Measurements from ENCODE around the gene XIRP2. TPM values are rescaled to one million over a fixed set of nuclear protein-coding genes. Genes with fewer than 3 reads are reported as not detected.

The XIRP2 gene
- total and polyA plus RNA-seq, 2 of the 13 experiments (the other 11 are each of a cell fraction or from before 2014, with no cell fraction given): 0.04 to 0.05 TPM

DNA sequence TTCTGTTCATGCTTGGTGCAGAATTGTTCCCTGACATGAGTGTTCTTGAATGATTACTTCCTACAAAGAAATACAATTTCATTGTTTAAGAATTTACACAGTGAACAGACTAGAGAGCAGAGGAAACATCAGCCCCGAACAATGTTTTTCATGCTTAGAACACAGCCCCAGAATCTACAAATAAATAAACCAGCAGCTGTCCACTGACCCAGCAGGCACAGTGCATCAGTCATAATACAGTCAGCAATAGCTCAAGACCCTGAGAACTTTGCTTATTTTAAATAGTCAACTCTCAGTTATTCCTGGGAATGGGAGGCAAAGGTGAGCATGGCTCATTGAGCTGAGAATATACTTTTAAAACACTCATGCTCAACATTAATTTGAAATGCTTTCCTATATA, 38.4 kb downstream of the XIRP2 start:
- in situ Hi-C loops (cut with HindIII; ENCODE audit: extremely low pct_ligation_motif_present, low pct_unique_long_range_greater_than_20kb) (no loop called here), intact Hi-C loops (cut with micrococcal nuclease; ENCODE audit: unreplicated experiment) (no loop called here)
- Histone ChIP-seq H3K4me2 (ENCODE audit: low read depth, low read length) (no peak overlapping the region), H3K4me3 (replicated peaks in 1 of 3; ENCODE audit: insufficient read depth in 1 of 3, low read depth in 2 of 3, low read length in 3 of 3) (no peak overlapping the region), H3K9me3 (ENCODE audit: low read length) (no peaks in the 10 kb centered on the region), H3K36me3 (replicated peaks in 1 of 2; ENCODE audit: control insufficient read depth in 1 of 2, insufficient read depth in 2 of 2, low read length in 2 of 2) (no peaks in the 10 kb centered on the region), H3K79me2 (ENCODE audit: insufficient read depth, low read length) (no peaks in the 10 kb centered on the region), H3K9ac (ENCODE audit: insufficient read depth, low read depth, low read length) (no peak overlapping the region), H4K20me1 (ENCODE audit: insufficient read depth, low read length) (no peaks in the 10 kb centered on the region), H3K4me1 (ENCODE audit: insufficient read depth, low read length) (no peaks in the 10 kb centered on the region), H2AFZ (ENCODE audit: low read length) (no peak overlapping the region), H3K27ac (ENCODE audit: extremely low read length, insufficient read depth, low read length) (no peak overlapping the region), H3K27me3 (ENCODE audit: control insufficient read depth in 1 of 2, insufficient read depth in 2 of 2, low read length in 2 of 2) (no peaks in the 10 kb centered on the region)
- FAIRE-seq: no peak
- ChIA-PET POLR2A (no interaction called here), CTCF (ENCODE audit: low intra/inter-chr PET ratio, low total read pairs) (no interaction called here)
- WGBS (ENCODE audit: low lambda C conversion rate): 0% methylated on average over 1 of the region's 1 CpG
- DNase-seq (ENCODE audit: low spot score): no peak
- BruUV-seq (replicated peaks): no TSS peak
- TF ChIP-seq ZBTB7B (CRISPR knock-in tag; IDR thresholded peaks at IDR 0.05): no peak
- TF ChIP-seq GLI4 (CRISPR knock-in tag; IDR thresholded peaks at IDR 0.05; ENCODE audit: borderline replicate concordance): no peak
- TF ChIP-seq, protein P1, sequence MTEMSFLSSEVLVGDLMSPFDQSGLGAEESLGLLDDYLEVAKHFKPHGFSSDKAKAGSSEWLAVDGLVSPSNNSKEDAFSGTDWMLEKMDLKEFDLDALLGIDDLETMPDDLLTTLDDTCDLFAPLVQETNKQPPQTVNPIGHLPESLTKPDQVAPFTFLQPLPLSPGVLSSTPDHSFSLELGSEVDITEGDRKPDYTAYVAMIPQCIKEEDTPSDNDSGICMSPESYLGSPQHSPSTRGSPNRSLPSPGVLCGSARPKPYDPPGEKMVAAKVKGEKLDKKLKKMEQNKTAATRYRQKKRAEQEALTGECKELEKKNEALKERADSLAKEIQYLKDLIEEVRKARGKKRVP (CRISPR knock-in tag; IDR thresholded peaks at IDR 0.05): no peak
- TF ChIP-seq KDM5A (IDR thresholded peaks at IDR 0.05; ENCODE audit: borderline replicate concordance, low read length): no peak
- TF ChIP-seq HOXA7 (CRISPR knock-in tag; IDR thresholded peaks at IDR 0.05): no peak
- TF ChIP-seq TGIF2 (CRISPR knock-in tag; IDR thresholded peaks at IDR 0.05): no peak
- TF ChIP-seq ZNF546 (CRISPR knock-in tag; conservative IDR thresholded peaks at IDR 0.05): no peak
- ATAC-seq: no peak

DNA sequence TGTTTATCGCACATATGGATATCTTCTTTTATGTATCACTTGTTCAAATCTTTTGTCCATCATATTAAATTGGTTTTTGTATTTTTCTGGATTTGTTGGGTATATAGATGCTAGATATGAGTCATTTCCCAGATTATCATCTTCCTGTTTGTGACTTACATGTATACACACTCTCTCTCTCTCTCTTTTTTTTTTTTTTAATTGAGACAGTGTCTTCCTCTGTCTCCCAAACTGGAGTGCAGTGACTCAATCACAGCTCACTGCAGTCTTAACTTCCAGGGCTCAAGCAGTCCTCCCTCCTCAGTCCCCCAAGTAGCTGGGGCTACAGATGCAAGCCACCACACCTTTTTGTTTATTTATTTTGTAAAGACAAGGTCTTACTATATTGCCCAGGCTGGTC, 43.8 kb downstream of the XIRP2 start:
- no peak for FAIRE-seq
- H3K79me2 ChIP-seq (ENCODE audit: insufficient read depth, low read length): no peaks in the 10 kb centered on the region
- no peak overlapping the region for H3K4me2 ChIP-seq (ENCODE audit: low read depth, low read length)
- no peaks in the 10 kb centered on the region for H3K9me3 ChIP-seq (ENCODE audit: low read length)
- intact Hi-C loops (cut with micrococcal nuclease; ENCODE audit: unreplicated experiment) (no loop called here), in situ Hi-C loops (cut with HindIII; ENCODE audit: extremely low pct_ligation_motif_present, low pct_unique_long_range_greater_than_20kb) (no loop called here)
- no peaks in the 10 kb centered on the region for H3K4me1 ChIP-seq (ENCODE audit: insufficient read depth, low read length)
- H4K20me1 ChIP-seq (ENCODE audit: insufficient read depth, low read length): no peaks in the 10 kb centered on the region
- H3K27ac ChIP-seq (ENCODE audit: extremely low read length, insufficient read depth, low read length): no peak overlapping the region
- no peaks in the 10 kb centered on the region for H3K27me3 ChIP-seq (ENCODE audit: control insufficient read depth in 1 of 2, insufficient read depth in 2 of 2, low read length in 2 of 2)
- CTCF ChIA-PET (ENCODE audit: low intra/inter-chr PET ratio, low total read pairs): no interaction called here
- no TSS peak for BruUV-seq (replicated peaks)
- POLR2A ChIA-PET: no interaction called here
- no peaks in the 10 kb centered on the region for H3K36me3 ChIP-seq (replicated peaks in 1 of 2; ENCODE audit: control insufficient read depth in 1 of 2, insufficient read depth in 2 of 2, low read length in 2 of 2)
- H2AFZ ChIP-seq (ENCODE audit: low read length): no peak overlapping the region
- WGBS (ENCODE audit: low lambda C conversion rate): 65% methylated on average over 1 of the region's 1 CpG
- DNase-seq (ENCODE audit: low spot score): no peak
- H3K4me3 ChIP-seq (replicated peaks in 1 of 3; ENCODE audit: insufficient read depth in 1 of 3, low read depth in 2 of 3, low read length in 3 of 3): no peak overlapping the region
- ATAC-seq: no peak
- H3K9ac ChIP-seq (ENCODE audit: insufficient read depth, low read depth, low read length): no peak overlapping the region
- TF ChIP-seq ARNTL (CRISPR knock-in tag; IDR thresholded peaks at IDR 0.05): no peak
- no peak for TF ChIP-seq SOX5 (CRISPR knock-in tag; IDR thresholded peaks at IDR 0.05; ENCODE audit: borderline replicate concordance)
- TF ChIP-seq NR3C1 (CRISPR knock-in tag; IDR thresholded peaks at IDR 0.05): no peak
- no peak for TF ChIP-seq ZNF34 (CRISPR knock-in tag; IDR thresholded peaks at IDR 0.05; ENCODE audit: borderline replicate concordance)
- TF ChIP-seq TCF7 (IDR thresholded peaks at IDR 0.05; ENCODE audit: low read depth): no peak
- no peak for TF ChIP-seq ZIK1 (CRISPR knock-in tag; IDR thresholded peaks at IDR 0.05; ENCODE audit: borderline replicate concordance, low read depth)
- TF ChIP-seq SMARCE1 (IDR thresholded peaks at IDR 0.05; ENCODE audit: borderline replicate concordance): no peak
- TF ChIP-seq, protein P2, sequence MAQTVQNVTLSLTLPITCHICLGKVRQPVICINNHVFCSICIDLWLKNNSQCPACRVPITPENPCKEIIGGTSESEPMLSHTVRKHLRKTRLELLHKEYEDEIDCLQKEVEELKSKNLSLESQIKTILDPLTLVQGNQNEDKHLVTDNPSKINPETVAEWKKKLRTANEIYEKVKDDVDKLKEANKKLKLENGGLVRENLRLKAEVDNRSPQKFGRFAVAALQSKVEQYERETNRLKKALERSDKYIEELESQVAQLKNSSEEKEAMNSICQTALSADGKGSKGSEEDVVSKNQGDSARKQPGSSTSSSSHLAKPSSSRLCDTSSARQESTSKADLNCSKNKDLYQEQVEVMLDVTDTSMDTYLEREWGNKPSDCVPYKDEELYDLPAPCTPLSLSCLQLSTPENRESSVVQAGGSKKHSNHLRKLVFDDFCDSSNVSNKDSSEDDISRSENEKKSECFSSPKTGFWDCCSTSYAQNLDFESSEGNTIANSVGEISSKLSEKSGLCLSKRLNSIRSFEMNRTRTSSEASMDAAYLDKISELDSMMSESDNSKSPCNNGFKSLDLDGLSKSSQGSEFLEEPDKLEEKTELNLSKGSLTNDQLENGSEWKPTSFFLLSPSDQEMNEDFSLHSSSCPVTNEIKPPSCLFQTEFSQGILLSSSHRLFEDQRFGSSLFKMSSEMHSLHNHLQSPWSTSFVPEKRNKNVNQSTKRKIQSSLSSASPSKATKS (CRISPR knock-in tag; IDR thresholded peaks at IDR 0.05): no peak
- no peak for TF ChIP-seq ATRX (CRISPR knock-in tag; IDR thresholded peaks at IDR 0.05; ENCODE audit: borderline replicate concordance)
- TF ChIP-seq, protein P3, sequence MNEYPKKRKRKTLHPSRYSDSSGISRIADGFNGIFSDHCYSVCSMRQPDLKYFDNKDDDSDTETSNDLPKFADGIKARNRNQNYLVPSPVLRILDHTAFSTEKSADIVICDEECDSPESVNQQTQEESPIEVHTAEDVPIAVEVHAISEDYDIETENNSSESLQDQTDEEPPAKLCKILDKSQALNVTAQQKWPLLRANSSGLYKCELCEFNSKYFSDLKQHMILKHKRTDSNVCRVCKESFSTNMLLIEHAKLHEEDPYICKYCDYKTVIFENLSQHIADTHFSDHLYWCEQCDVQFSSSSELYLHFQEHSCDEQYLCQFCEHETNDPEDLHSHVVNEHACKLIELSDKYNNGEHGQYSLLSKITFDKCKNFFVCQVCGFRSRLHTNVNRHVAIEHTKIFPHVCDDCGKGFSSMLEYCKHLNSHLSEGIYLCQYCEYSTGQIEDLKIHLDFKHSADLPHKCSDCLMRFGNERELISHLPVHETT (CRISPR knock-in tag; conservative IDR thresholded peaks at IDR 0.05): no peak
